Measurements from ENCODE around the gene NEK10. TPM values are rescaled to one million over a fixed set of nuclear protein-coding genes. Genes with fewer than 3 reads are reported as not detected.

NEK10 gene
- total RNA-seq, 1 experiment from 2014 or later: 0.66 TPM

DNA sequence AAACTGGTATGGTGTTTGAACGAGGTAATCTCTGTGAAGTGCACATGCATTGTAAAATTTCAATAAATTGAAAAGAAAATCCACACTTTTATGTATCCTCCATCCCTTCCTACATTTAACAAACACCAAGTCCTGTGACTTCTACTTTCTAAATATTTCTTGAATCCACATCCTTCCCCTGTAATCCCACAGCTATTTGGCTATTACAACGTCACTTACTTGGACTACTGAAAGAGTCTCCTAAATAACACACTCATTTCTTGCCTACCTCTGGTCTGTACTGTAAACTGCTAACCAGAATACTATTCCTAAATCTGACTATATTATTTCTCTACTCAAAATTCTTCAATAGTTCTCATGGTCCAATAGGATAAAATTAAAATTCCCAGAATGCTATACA lies 176.1 kb downstream of the NEK10 start:
- Histone ChIP-seq H4K5ac (ENCODE audit: insufficient read length, low read depth, low read length) (no peak overlapping the region), H2BK5ac (ENCODE audit: insufficient read length, low read length) (no peak overlapping the region), H3K14ac (ENCODE audit: insufficient read depth, low read length) (no peak overlapping the region), H2BK20ac (ENCODE audit: low read depth, low read length, poor library complexity, severe bottlenecking) (no peak overlapping the region), H3K23me2 (ENCODE audit: insufficient read length, low read depth, low read length, poor library complexity, severe bottlenecking) (no peaks in the 10 kb centered on the region), H3K56ac (ENCODE audit: insufficient read length, low read depth, low read length) (no peak overlapping the region), H2AFZ (ENCODE audit: low read length) (no peak overlapping the region), H3K4me1 (ENCODE audit: insufficient read depth, low read length) (no peaks in the 10 kb centered on the region), H3T11ph (ENCODE audit: low read length) (no peak overlapping the region), H3K18ac (ENCODE audit: insufficient read length, low read depth, low read length) (no peak overlapping the region), H3K27ac (ENCODE audit: insufficient read length, low read depth, low read length) (no peak overlapping the region), H3K4me2 (ENCODE audit: insufficient read depth, insufficient read length, low read length) (no peak overlapping the region), H3K9ac (ENCODE audit: extremely low read depth, insufficient read length, low read length) (no peak overlapping the region), H2BK120ac (ENCODE audit: low read depth, low read length, poor library complexity, severe bottlenecking) (no peak overlapping the region), H4K8ac (replicated peaks; ENCODE audit: insufficient read length, low read depth, low read length) (no peak overlapping the region), H3K79me1 (ENCODE audit: insufficient read depth, low read depth, low read length, poor library complexity, severe bottlenecking) (no peaks in the 10 kb centered on the region), H2AK5ac (ENCODE audit: insufficient read length, low read length) (no peak overlapping the region), H2BK15ac (ENCODE audit: low read depth, low read length) (no peak overlapping the region), H3K4ac (ENCODE audit: low read depth, low read length) (no peak overlapping the region), H4K91ac (ENCODE audit: insufficient read length, low read depth, low read length) (no peak overlapping the region), H3K79me2 (ENCODE audit: insufficient read depth, low read length) (no peaks in the 10 kb centered on the region), H4K20me1 (ENCODE audit: control insufficient read depth, insufficient read depth, insufficient read length) (no peaks in the 10 kb centered on the region), H2BK12ac (ENCODE audit: insufficient read length, low read depth, low read length) (no peak overlapping the region), H3K9me3 (ENCODE audit: control insufficient read depth, low read depth, low read length) (peaks cover 8% of the 10 kb centered on the region), H3K27me3 (ENCODE audit: insufficient read depth, low read length) (no peaks in the 10 kb centered on the region), H3K23ac (ENCODE audit: insufficient read length, low read depth, low read length) (no peak overlapping the region)
- WGBS (ENCODE audit: extremely low coverage, insufficient read length, low lambda C conversion rate): no CpG with 5 or more reads among the region's 2 CpGs
- H3K27ac Mint-ChIP-seq: no peak overlapping the region; a peak in 1 of 7 replicates
- DNase-seq: no peak
- H3K4me3 Mint-ChIP-seq: no peak overlapping the region
- no peaks in the 10 kb centered on the region; the same call in 1 of the 2 replicates for H3K27me3 Mint-ChIP-seq (ENCODE audit: low read depth)
- TF ChIP-seq, protein P1, sequence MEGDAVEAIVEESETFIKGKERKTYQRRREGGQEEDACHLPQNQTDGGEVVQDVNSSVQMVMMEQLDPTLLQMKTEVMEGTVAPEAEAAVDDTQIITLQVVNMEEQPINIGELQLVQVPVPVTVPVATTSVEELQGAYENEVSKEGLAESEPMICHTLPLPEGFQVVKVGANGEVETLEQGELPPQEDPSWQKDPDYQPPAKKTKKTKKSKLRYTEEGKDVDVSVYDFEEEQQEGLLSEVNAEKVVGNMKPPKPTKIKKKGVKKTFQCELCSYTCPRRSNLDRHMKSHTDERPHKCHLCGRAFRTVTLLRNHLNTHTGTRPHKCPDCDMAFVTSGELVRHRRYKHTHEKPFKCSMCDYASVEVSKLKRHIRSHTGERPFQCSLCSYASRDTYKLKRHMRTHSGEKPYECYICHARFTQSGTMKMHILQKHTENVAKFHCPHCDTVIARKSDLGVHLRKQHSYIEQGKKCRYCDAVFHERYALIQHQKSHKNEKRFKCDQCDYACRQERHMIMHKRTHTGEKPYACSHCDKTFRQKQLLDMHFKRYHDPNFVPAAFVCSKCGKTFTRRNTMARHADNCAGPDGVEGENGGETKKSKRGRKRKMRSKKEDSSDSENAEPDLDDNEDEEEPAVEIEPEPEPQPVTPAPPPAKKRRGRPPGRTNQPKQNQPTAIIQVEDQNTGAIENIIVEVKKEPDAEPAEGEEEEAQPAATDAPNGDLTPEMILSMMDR (conservative IDR thresholded peaks at IDR 0.05): no peak
- 0 out of 4 replicates have a peak, but pooled peaks cover 2 to 4% of the 10 kb centered on the region in 2 experiments for H3K4me1 Mint-ChIP-seq
- peaks cover 13 to 19% of the 10 kb centered on the region in 2 experiments for H3K9me3 Mint-ChIP-seq
- H3K36me3 Mint-ChIP-seq (ENCODE audit: insufficient read depth in 1 of 3, low read depth in 3 of 3): peaks cover 10 to 17% (median 14%) of the 10 kb centered on the region in 3 experiments

All from H9 (cell line).